Esophagus squamous epithelium (tissue), 4 donors: ENCODE results near the gene IRF3.

Experiments
- POLR2A ChIP-seq, 4 donors: fragments of 450-650 bp; IDR thresholded peaks; one replicate each; pipeline ENCODE4 v1.6.1; 2017; ENCODE audit warnings: antibody characterized with exemption in 4 of 4, mild to moderate bottlenecking in 4 of 4, moderate library complexity in 3 of 4
- TF ChIP-seq, protein P1 (sequence below), 6 experiments: fragments of 450-650 bp in 4 of 6; fragments of 200-600 bp in 2 of 6; sonication (generic) in 2 of 6; IDR thresholded peaks; one replicate each; pipeline ENCODE4 v1.5.1; 2016 to 2019; ENCODE audit warnings: antibody characterized with exemption in 6 of 6, mild to moderate bottlenecking in 4 of 6, moderate library complexity in 4 of 6

- TF ChIP-seq, protein P1, sequence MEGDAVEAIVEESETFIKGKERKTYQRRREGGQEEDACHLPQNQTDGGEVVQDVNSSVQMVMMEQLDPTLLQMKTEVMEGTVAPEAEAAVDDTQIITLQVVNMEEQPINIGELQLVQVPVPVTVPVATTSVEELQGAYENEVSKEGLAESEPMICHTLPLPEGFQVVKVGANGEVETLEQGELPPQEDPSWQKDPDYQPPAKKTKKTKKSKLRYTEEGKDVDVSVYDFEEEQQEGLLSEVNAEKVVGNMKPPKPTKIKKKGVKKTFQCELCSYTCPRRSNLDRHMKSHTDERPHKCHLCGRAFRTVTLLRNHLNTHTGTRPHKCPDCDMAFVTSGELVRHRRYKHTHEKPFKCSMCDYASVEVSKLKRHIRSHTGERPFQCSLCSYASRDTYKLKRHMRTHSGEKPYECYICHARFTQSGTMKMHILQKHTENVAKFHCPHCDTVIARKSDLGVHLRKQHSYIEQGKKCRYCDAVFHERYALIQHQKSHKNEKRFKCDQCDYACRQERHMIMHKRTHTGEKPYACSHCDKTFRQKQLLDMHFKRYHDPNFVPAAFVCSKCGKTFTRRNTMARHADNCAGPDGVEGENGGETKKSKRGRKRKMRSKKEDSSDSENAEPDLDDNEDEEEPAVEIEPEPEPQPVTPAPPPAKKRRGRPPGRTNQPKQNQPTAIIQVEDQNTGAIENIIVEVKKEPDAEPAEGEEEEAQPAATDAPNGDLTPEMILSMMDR (IDR thresholded peaks at IDR 0.05), result no peak
- TF ChIP-seq POLR2A (IDR thresholded peaks at IDR 0.05), result no peak
These were observed 49.8 kb downstream of the IRF3 start for GRCh38 chr19:49615861-49616260.
